ENCODE results near the gene ZNF865.
"Not testable (repeated sequence)": the region's sequence is repeated elsewhere in the genome, so short reads cannot be mapped to it uniquely, and the experiment has no call there.

ZNF865 gene

DNA sequence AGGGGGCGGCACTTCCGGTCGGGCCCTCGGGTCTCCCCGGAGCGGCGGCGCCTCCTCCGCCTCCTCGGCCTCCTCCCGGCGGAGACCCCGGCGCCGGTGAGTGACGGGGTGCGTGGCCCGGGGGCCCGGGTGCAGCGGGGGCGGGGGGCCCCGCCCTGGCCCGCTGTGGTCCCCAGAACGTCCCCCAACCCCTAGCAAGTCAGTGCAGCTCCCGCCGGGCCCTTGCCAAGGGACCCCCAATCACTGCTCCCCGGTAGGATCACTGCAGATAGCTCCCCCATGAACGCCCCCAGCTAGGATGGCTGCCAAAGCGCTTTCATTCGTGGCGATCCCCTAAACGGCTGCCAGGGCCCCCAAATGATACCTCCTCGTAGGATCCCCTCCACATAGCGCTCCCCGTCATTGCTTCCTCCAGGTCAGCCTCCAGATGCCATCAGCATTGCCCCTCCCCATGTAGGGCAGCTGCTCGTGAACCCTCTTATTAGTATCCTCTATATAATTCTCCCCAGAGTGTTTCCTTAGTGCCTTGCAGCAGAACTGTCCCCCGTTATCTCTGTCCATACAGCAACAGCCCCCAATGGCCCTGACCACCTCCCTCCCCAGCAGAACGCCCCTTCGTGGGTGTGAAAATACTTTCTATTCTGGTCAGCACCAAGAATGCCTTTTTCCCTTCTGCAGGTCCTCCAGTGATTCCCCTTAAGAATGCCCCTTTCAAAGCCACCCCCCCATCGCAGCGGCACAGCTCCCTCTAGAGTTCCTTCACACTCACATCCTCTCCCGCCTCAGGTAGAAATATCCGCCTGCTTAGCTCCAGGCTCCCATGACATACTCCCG, at the start of gene ZNF865:
Gene ZNF865, plus strand, starts transcription at position 11 of the 834 bp plus-strand sequence. CDS start 7,972 bp downstream, outside the sequence.
- DNase-seq, result peak; percentile 30

- no peak for DNase-seq
These were observed 45.8 kb upstream of the ZNF865 start for GRCh38 chr19:55559684-55560083.

DNA sequence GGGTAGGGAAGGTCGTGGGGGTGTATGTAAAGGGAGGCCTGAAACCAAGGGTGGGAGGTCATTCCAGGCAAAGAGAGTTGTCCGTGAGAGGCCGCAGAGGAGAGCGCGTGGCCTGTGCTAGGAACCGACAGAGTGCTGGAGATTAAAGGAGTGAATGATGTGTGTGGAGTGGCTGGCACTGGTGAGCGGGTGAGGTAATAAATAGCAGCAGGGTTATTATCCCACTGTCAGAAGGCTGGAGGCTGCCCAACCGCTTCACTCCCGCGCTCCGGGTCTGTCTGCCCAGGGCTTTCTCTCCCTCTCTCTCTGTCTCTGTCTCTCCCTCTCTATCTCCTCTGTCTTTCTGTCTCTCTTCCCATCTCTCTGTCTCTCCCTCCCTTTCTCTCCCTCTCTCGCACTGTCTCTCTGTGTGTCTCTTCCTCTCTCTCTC, 42.2 kb upstream of the ZNF865 start:
- DNase-seq, result peak; percentile 30

DNA sequence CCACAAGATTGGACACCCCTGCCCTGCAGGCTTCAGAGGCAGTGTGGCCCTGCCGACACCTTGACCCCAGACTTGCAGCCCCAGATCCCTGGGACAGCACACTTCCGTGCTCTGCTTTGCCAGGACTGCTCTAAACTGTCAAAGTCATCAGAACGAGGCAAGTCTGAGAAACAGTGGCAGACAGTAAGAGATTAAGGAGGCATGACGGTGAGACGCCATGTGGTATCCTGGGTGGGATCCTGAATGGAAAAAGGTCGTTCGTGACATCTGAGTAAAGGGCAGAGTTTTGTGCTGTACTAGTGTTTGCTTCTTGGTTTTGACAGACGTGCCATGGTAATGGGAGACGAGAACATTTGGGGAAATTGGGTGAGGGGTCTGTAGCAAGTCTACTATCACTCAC, 38.6 kb upstream of the ZNF865 start:
- DNase-seq, result no peak

DNA sequence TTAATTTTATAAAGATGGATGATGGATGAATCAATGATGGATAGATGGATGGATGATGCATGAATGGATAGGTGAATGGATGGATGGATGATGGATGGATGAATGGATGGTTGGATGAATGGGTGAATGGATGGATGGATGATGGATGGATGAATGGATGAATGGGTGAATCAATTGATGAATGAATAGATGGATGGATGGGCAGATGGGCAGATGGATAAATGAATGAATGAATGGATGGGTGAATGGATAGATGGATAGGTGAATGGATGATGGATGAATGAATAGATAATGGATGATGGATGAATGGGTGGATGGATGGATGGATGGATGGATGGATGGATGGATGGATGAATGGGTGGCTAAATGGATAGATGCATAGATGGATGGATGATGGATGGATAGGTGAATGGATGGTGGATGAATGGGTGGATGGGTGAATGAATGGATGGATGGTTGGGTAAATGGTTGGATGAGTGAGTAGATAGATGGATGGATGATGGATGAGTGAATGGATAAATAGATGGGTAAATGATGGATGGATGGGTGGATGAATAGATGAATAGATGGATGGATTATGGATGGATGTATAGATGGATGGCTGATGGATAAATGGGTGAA, 37.6 kb upstream of the ZNF865 start:
- no peak for DNase-seq

GRCh38 chr19:55569477-55569876, 36.0 kb upstream of the ZNF865 start:
- not testable (repeated sequence) for DNase-seq

DNA sequence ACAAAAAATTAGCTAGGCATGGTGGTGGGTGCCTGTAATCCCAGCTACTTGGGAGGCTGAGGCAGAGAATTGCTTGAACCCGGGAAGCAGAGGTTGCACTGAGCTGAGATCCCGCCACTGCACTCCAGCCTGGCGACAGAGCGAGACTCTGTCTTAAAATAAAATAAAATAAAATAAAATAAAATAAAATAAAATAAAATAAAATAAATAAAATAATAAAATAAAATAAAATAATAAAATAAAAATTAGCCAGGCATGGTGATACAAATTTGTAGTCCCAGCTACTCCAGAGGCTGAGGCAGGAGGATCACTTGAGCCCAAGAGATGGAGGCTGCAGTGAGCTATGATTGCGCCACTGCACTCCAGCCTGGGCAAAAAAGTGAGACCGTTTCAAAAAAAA, 31.5 kb upstream of the ZNF865 start:
- DNase-seq, result not testable (repeated sequence)

DNA sequence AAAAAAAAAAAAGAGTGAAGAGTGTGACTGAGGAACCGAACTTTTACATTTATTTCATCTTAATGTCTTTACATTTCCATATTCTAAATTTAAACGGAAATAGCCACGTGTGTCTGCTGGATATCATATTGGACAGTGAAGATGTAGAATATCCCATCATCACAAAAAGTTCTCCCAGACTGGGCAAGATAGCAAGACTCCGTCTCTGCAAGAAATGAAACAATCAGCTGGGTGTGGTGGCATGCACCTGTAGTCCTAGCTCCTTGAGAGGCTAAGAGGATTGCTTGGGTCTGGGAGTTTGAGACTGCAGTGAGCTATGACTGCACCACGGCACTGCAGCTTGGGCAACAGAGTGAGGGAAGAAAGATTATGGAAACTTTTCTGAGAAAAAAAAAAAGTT, 28.7 kb upstream of the ZNF865 start:
- DNase-seq, result no peak

DNA sequence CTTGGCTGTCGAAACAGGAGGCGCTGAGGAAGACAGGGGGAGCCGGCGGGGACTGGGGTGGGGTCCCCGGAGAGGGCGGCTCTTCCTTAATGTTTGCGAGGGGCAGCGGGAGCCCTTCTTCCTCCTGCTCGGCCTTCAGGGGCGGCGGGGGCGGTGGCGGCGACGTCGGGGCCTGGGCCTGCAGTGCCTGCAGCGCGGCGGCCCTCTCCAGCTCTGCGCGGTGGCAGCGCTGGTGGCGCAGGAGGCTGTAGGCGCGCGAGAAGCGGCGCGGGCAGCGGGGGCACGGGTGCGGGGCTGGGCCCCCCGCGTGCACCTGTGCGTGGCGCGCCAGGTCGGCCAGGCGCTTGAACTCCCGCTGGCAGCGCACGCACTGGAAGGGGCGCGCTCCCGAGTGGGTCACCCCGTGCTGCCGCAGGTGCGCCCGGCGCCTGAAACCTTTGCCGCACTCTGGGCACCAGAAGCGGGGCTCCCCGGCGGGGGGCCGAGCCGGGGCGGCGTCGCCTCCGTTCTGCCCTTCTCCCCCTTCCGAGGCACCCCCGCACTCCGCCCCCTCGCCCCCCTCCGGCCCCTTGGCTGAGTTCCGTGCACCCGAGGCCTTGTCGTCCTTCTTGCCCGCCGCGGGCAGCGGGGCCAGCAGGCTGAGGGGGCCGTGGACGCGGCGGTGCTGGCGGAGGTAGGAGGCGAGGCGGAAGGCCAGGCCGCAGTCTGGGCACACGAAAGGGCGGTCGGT, 27.3 kb upstream of the ZNF865 start:
- DNase-seq, result no peak

DNA sequence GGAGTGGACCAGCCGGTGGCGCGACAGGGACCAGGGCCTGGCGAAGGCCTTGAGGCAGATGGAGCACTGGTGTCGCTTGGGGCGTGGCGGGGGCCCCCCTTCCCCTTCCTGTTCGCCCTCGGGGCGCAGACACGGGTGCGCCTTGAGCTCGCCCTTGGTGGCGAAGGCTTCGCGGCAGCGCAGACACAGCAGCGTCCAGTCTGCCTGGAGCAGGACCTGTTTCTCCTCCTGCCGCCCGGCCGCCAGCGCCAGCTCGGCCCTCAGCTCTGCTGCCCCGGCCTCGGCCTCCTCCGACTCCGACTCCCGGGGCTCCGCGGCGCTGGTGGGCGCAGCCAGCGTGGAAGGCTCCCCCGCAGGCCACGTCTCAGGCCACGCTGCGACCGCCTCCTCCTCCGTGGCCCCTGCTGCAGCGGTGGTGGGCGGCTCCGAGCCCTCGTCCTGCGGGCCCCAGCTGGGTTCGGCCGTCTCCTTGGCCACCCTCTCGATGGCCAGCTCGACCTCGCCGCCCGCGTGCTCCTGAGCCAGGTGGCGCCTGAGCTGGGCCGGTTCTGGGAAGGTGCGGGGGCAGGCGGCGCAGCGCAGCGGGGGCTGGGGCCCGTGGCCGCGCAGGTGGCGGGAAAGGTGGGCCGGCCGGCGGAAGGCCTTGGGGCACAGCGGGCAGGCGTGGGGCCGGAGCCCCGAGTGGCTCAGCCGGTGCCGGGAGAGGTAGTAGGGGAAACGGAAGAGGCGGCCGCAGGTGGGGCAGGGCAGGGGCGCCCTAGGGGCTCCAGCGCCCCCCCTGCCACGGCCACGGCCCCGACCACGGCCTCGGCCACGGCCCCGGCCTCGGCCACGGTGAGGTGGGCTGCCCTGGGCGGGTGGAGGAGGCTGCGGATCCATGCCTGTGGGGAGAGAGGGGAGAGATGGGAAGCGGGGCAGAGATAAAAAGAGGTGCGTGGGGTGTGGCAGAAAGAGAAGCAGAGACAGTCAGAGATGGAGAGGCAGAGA, 26.4 kb upstream of the ZNF865 start:
- DNase-seq, result no peak

- no peak for DNase-seq
These were observed 25.5 kb upstream of the ZNF865 start for GRCh38 chr19:55579766-55580621.

GRCh38 chr19:55580628-55581144, 24.8 kb upstream of the ZNF865 start, which contains the start of gene ZNF579:
TSS of gene ZNF579 (minus strand) at chr19:55580848. CDS start at chr19:55579639, 1,209 bp downstream.
- DNase-seq, result peak; percentile 83

- DNase-seq, result no peak
These were observed 24.2 kb upstream of the ZNF865 start for GRCh38 chr19:55581145-55581822.

GRCh38 chr19:55581823-55582223, 23.6 kb upstream of the ZNF865 start:
- DNase-seq, result no peak

GRCh38 chr19:55582284-55582683, 23.2 kb upstream of the ZNF865 start:
- not testable (repeated sequence) for DNase-seq

GRCh38 chr19:55583897-55584296, 21.6 kb upstream of the ZNF865 start:
- DNase-seq, result not testable (repeated sequence)

GRCh38 chr19:55584871-55585270, 20.6 kb upstream of the ZNF865 start:
- DNase-seq, result no peak

GRCh38 chr19:55585658-55586339, 19.6 kb upstream of the ZNF865 start:
- peak; percentile 85 for DNase-seq

- DNase-seq, result peak; percentile 98
These were observed 18.3 kb upstream of the ZNF865 start for GRCh38 chr19:55586976-55587668.
